ENCODE results near the gene COQ3.

DNA sequence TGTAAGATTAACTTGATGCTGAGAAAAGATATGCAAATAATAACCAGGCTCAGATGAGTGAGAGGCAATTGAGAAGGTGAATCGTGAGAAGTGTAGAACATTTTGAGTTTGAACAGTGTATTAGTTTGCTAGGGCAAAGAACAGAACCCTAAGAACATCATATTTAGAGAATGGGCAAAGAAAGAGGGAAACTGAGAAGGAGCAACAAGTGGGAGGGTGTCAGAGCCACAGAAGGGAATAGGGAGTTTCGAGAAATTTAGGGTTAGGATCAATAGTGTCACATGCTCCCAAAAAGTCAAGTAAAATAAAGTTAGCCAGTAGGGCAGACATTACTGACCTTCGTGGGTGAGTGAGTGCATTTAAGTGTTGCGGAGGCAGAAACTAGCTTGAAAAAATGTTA, 39.0 kb downstream of the COQ3 start:
- TF ChIP-seq CTCF (conservative IDR thresholded peaks at IDR 0.05; ENCODE audit: low read length) (no peak), EZH2phosphoT487 (IDR thresholded peaks at IDR 0.05; ENCODE audit: borderline replicate concordance, low read depth, low read length) (no peak)
